K562 (cell line): Measurements from ENCODE around the gene BRWD1. TPM values are rescaled to one million over a fixed set of nuclear protein-coding genes. Genes with fewer than 3 reads are reported as not detected.

Source experiments
- CBFA2T2 ChIP-seq: fragments of 450-650 bp; conservative IDR thresholded peaks from 2 replicates; pipeline ENCODE4 v1.6.1; 2017; ENCODE audit warnings: mild to moderate bottlenecking
- CBX1 ChIP-seq: sonication (generic); IDR thresholded peaks from 2 replicates; pipeline ENCODE4 v1.6.1; 2016; ENCODE audit warnings: antibody characterized with exemption, low read depth, mild to moderate bottlenecking
- CEBPZ ChIP-seq: fragments of 150-350 bp; IDR thresholded peaks from 2 replicates; pipeline ENCODE4 v1.6.1; 2014; ENCODE audit warnings: low read depth, mild to moderate bottlenecking, low read length, borderline replicate concordance
- CHCHD3 ChIP-seq: fragments of 250-450 bp; sonication (Bioruptor Pico); IDR thresholded peaks from 2 replicates; pipeline ENCODE4 v2.1.2; 2022; ENCODE audit warnings: mild to moderate bottlenecking
- CHD2 ChIP-seq: IDR thresholded peaks from 2 replicates; pipeline ENCODE4 v1.6.1; 2011; ENCODE audit warnings: low read depth, low read length
- E2F8 ChIP-seq: fragments of 450-650 bp; IDR thresholded peaks from 2 replicates; pipeline ENCODE4 v1.7.1; 2018; ENCODE audit warnings: mild to moderate bottlenecking, low read depth; ENCODE audit not compliant: partially characterized antibody
- ETV5 ChIP-seq: sonication (generic); formaldehyde crosslinking; IDR thresholded peaks from 2 replicates; pipeline ENCODE4 v1.4.0; 2020; ENCODE audit warnings: low read depth, mild to moderate bottlenecking, missing genetic modification reagents
- FIP1L1 ChIP-seq: fragments of 200-400 bp; formaldehyde crosslinking; IDR thresholded peaks from 2 replicates; pipeline ENCODE4 v1.6.1; 2018; ENCODE audit warnings: mild to moderate bottlenecking, low read depth, low read length; ENCODE audit not compliant: poor library complexity, severe bottlenecking
- GABPB1 ChIP-seq: sonication (generic); formaldehyde crosslinking; IDR thresholded peaks from 2 replicates; pipeline ENCODE4 v1.8.0; 2022; ENCODE audit warnings: mild to moderate bottlenecking, missing genetic modification reagents
- HCFC1 ChIP-seq: IDR thresholded peaks from 2 replicates; pipeline ENCODE4 v1.6.1; 2012; ENCODE audit warnings: low read depth, low read length, improper control_type of control experiment
- JUNB ChIP-seq: fragments of 450-650 bp; formaldehyde crosslinking; conservative IDR thresholded peaks from 2 replicates; pipeline ENCODE4 v1.4.0; 2020; ENCODE audit warnings: mild to moderate bottlenecking
- KAT7 ChIP-seq: sonication (generic); formaldehyde crosslinking; IDR thresholded peaks from 2 replicates; pipeline ENCODE4 v1.8.0; 2022; ENCODE audit warnings: missing genetic modification reagents, mild to moderate bottlenecking, borderline replicate concordance
- PPARD ChIP-seq: fragments of 250-450 bp; sonication (Bioruptor Pico); IDR thresholded peaks from 2 replicates; pipeline ENCODE4 v1.8.0; 2022; ENCODE audit warnings: inconsistent platforms, mild to moderate bottlenecking, moderate library complexity
- PYGO2 ChIP-seq: fragments of 450-650 bp; IDR thresholded peaks from 2 replicates; pipeline ENCODE4 v1.6.1; 2016; ENCODE audit warnings: mild to moderate bottlenecking, missing genetic modification characterization, moderate library complexity, missing compliant biosample characterization
- RBM17 ChIP-seq: fragments of 200-400 bp; formaldehyde crosslinking; IDR thresholded peaks from 2 replicates; pipeline ENCODE4 v1.6.1; 2017; ENCODE audit warnings: low read depth, mild to moderate bottlenecking, low read length, borderline replicate concordance
- RFX1 ChIP-seq: fragments of 450-650 bp; IDR thresholded peaks from 2 replicates; pipeline ENCODE4 v1.6.1; 2016; ENCODE audit warnings: mild to moderate bottlenecking, moderate library complexity
- SAFB ChIP-seq: fragments of 200-400 bp; formaldehyde crosslinking; IDR thresholded peaks from 2 replicates; pipeline ENCODE4 v1.6.1; 2017; ENCODE audit warnings: low read depth, low read length, borderline replicate concordance
- SIRT6 ChIP-seq: IDR thresholded peaks from one replicate; pipeline ENCODE4 v1.6.1; 2012; ENCODE audit warnings: low read depth, mild to moderate bottlenecking, control low read depth, inconsistent platforms, low read length, moderate library complexity
- SOX6 ChIP-seq: fragments of 450-650 bp; IDR thresholded peaks from 2 replicates; pipeline ENCODE4 v1.6.1; 2014; ENCODE audit warnings: mild to moderate bottlenecking
- TCF7 ChIP-seq: sonication (generic); IDR thresholded peaks from 2 replicates; pipeline ENCODE4 v1.6.1; 2016; ENCODE audit warnings: antibody characterized with exemption, borderline replicate concordance
- U2AF1 ChIP-seq: fragments of 200-400 bp; formaldehyde crosslinking; optimal IDR thresholded peaks from 2 replicates; pipeline ENCODE3; 2017; ENCODE audit warnings: mild to moderate bottlenecking, low read depth, low read length, moderate library complexity
- U2AF2 ChIP-seq: fragments of 200-400 bp; formaldehyde crosslinking; optimal IDR thresholded peaks from 2 replicates; pipeline ENCODE3; 2017; ENCODE audit warnings: low read depth, mild to moderate bottlenecking, low read length
- ZKSCAN1 ChIP-seq: fragments of 150-350 bp; IDR thresholded peaks from 2 replicates; pipeline ENCODE4 v1.6.1; 2016; ENCODE audit warnings: low read depth, low read length
- ZNF274 ChIP-seq: IDR thresholded peaks from 2 replicates; pipeline ENCODE4 v1.6.1; 2011; ENCODE audit warnings: low read depth, mild to moderate bottlenecking, low read length, moderate library complexity, borderline replicate concordance
- ZNF282 ChIP-seq: sonication (generic); formaldehyde crosslinking; IDR thresholded peaks from 2 replicates; pipeline ENCODE4 v1.8.1; 2023; ENCODE audit warnings: missing genetic modification reagents
- ZNF551 ChIP-seq: fragments of 250-450 bp; sonication (Bioruptor Pico); IDR thresholded peaks from 2 replicates; pipeline ENCODE4 v1.5.0; 2021; ENCODE audit warnings: mild to moderate bottlenecking, moderate library complexity
- polyA plus RNA-seq, 8 experiments: library from polyadenylated mRNA; depleted of rRNA in 4 of 8; stranded (reverse) in 5 of 8; unstranded in 3 of 8; fragments of >200 nt; fragmentation: Nextera tagmentation in 2 of 8; fragmentation: Illumina TruSeq in 1 of 8; extraction: Ambion mirVana in 2 of 8; extraction: Trizol in 1 of 8; gene quantifications; 2 replicates each; pipeline versions ENCODE4 v1.2.1 to v1.2.3, GENCODE V29; 2011 to 2014; ENCODE audit warnings: inconsistent platforms in 1 of 8, missing spikeins in 1 of 8
- total RNA-seq, 7 experiments: library from RNA; depleted of rRNA in 6 of 7; stranded (reverse); fragments of >200 nt in 6 of 7; fragmentation: Illumina TruSeq in 2 of 7; extraction: Trizol in 2 of 7; gene quantifications; 2 replicates each; pipeline versions ENCODE4 v1.2.1 to v1.2.3, GENCODE V29; 2011 to 2021; ENCODE audit warnings: low replicate concordance in 1 of 7

The BRWD1 gene
- total and polyA plus RNA-seq, 9 of the 15 experiments (the other 6 are each of a cell fraction or from before 2014, with no cell fraction given) = 10.1 to 60.2 (median 34.1) TPM

DNA sequence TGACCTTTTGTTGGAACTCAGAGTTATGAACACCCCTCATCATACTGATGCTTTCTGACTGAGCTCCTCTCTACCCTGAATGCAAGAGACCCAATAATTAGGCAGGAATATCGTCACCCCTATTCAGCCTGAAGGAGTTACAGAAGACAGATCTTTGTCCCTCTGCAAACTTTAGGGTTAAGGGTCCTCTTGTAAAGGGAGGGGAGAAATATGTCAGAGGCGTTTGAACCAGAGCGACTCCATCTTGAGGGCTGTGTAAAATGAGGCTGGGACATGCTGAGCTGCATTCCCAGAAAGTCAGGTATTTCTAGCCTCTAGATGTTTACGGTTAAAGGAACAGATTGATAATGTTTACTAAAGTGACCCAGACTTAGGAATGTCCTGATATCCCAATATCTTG is 46.0 kb upstream of the BRWD1 start (continued):
- TF ChIP-seq ZNF282 (CRISPR knock-in tag) (no peak), SAFB (no peak), CBFA2T2 (no peak), U2AF1 (no peak), PYGO2 (tag) (peak; percentile 75; the same call in 1 of the 2 replicates), CHCHD3 (no peak), KAT7 (CRISPR knock-in tag) (no peak), U2AF2 (no peak), ZKSCAN1 (no peak), TCF7 (no peak), ZNF274 (no peak), GABPB1 (CRISPR knock-in tag) (no peak), SIRT6 (no peak), HCFC1 (no peak), CBX1 (no peak), CEBPZ (no peak), FIP1L1 (no peak), CHD2 (no peak), ZNF551 (CRISPR knock-in tag) (no peak), RBM17 (no peak), SOX6 (no peak), ETV5 (CRISPR knock-in tag) (no peak), PPARD (CRISPR knock-in tag) (no peak), JUNB (CRISPR knock-in tag) (no peak), E2F8 (no peak), RFX1 (no peak)
